Neuron (in vitro differentiated cells): ENCODE data around the gene MATCAP1.
A peak's percentile ranks its signal among the peaks of the same experiment; 100 is the strongest.

ENCODE experiments used
- H2AFZ ChIP-seq: one replicate; pipeline ENCODE4 v1.6.1; 2013; ENCODE audit warnings: low read depth, mild to moderate bottlenecking, inconsistent platforms, low read length, moderate library complexity
- H3K27me3 ChIP-seq: one replicate; pipeline ENCODE4 v1.6.1; 2013; ENCODE audit warnings: low read length; ENCODE audit not compliant: insufficient read depth
- H3K36me3 ChIP-seq: one replicate; pipeline ENCODE4 v1.6.1; 2013; ENCODE audit warnings: low read length; ENCODE audit not compliant: insufficient read depth
- H3K4me1 ChIP-seq: one replicate; pipeline ENCODE4 v1.6.1; 2013; ENCODE audit warnings: low read length; ENCODE audit not compliant: insufficient read depth
- H3K4me3 ChIP-seq: 2 replicates; pipeline ENCODE4 v1.5.1; 2013; ENCODE audit warnings: mild to moderate bottlenecking, low read length, moderate library complexity
- H3K9me3 ChIP-seq: one replicate; pipeline ENCODE4 v1.6.1; 2013; ENCODE audit warnings: low read length

The MATCAP1 gene

DNA sequence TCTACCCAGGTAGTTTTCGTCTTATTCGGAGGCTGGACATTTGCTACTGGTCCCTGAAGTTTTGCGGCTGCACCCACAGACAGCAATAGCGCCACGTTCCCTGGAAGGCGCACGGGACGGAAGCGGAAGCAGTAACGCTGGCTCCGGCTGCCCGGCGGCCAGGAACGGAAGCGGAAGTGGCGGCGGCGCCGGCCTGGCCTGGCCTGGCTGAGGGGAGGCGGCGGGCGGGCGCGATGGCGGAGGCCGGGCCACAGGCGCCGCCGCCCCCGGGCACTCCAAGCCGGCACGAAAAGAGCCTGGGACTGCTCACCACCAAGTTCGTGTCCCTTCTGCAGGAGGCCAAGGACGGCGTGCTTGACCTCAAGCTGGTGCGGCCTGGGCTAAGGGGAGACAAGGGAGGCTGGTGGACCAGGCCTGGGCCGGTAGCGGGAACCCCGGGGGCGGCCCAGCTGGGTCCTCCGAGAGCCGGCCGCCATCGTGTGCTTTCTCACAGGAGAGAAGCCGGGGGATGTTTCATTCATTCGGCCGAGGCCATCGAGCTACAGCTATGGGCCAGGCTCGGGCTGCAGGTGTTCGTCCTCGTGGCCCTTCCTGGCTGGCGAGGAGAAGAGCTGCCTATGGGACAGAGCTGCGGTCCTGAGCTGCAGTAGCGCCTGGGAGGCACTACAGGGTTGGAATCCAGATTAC lies 8.4 kb upstream of the MATCAP1 start, which contains the start of gene E2F4:
Gene E2F4 (plus strand): TSS at position 161 of the 687 bp plus-strand sequence. CDS start 73 bp downstream, at position 234.
- Histone ChIP-seq H3K27me3 (no peaks in the 10 kb centered on the region), H2AFZ (no peak within 1 kb of the TSS), H3K4me1 (peaks cover 18% of the 10 kb centered on the region), H3K9me3 (no peaks in the 10 kb centered on the region), H3K36me3 (peaks cover 36% of the 10 kb centered on the region), H3K4me3 (peak within 1 kb of the TSS; percentile 94)

DNA sequence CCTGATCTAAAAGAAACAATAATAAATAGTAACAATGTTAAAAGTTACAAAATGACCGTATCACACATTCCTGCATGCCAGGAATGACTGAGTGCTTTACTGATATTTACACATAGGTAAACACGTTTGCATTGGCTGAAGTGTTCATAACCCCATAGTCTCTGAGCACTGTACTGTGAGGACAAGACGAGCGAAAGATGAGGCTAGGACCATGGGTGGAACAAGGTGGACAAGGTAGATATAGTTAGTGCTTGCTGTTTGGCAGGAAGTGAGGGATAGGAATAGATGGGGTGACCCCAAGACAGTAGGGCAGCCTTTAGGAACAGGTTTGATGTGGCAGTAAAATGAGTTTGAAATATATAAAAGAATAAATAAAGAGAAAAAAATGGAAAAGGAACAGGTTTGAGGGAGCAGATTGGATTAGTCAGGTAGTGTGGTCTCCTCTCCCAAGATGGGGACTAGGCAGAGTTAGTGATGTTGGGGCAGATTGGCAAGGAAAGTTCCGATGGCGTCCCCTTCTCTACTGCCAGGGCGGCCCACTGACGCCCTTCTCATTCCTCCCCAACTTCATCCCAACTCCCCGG lies 7.7 kb upstream of the MATCAP1 start:
- Histone ChIP-seq H3K27me3 (no peaks in the 10 kb centered on the region), H3K4me1 (peaks cover 19% of the 10 kb centered on the region), H3K9me3 (no peaks in the 10 kb centered on the region), H3K36me3 (peaks cover 30% of the 10 kb centered on the region), H3K4me3 (peak overlapping the region; percentile 94), H2AFZ (no peak overlapping the region)

DNA sequence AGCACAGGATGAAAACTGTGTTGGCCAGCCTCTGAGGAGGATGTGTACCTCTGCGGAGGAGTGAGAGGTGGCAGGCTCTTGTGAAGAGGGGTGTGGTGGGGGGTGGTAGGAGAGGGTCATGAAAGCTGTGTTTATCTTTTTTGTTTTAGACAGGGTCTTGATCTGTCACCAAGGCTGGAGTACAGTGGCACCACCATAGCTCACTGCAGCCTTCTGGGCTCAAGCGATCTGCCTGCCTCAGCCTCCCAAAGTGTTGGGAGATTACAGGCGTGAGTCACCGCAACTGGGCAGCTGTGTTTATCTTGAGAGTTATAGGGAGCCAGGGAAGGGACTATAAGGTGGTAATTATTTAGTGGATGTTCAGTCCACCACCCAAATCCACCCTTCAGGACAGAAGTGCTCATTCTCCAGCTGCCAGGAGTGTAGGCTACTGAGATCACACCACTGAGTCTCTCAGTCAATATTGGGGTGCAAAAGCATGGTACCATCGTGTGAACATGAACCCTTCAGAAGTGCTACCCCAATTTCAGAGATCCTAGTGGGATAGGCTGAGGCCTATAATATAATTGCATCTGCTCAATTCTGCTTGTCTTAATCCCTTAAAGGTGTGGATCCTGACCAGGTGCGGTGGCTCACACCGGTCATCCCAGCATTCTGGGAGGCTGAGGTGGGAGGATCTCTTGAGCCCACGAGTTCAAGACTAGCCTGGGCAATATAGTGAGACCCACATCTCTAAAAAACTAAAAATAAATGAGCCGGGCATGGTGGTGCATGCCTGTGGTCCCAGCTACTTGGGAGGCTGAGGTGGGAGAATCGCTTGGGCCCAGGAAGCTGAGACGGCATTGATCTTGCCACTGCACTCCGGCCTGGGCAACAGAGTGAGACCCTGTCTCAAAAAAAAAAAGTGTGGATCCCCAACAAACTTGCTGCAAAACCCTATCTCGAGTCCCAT lies 7.0 kb upstream of the MATCAP1 start:
- H2AFZ ChIP-seq = no peak overlapping the region
- H3K36me3 ChIP-seq = peaks cover 22% of the 10 kb centered on the region
- no peak overlapping the region for H3K4me3 ChIP-seq
- no peaks in the 10 kb centered on the region for H3K9me3 ChIP-seq
- H3K4me1 ChIP-seq = peaks cover 19% of the 10 kb centered on the region
- no peaks in the 10 kb centered on the region for H3K27me3 ChIP-seq

DNA sequence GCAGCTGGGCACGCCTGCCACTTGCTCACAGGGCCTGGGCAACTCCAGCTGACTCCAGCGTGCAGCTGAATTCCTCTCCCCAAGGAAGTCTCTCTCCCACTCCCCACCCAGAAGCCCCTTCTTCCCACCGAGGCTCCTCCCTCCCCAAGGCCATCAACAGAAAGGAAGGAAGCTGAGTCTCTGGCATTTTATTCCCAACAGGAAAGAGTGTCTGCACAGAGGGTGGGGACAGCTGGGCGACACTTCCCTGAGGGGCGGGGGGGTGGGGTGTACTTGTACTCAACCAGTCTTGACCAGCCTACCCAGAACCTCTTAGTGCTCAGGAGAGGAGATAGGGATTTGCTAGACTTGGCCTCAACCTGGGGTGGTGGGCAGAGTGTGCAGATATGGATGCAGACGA lies 6.3 kb upstream of the MATCAP1 start, which contains the start of gene EXOC3L1:
Gene EXOC3L1 (minus strand): TSS at position 96 of the 400 bp plus-strand sequence. CDS start 460 bp downstream, outside the sequence.
- no peaks in the 10 kb centered on the region for H3K9me3 ChIP-seq
- H3K36me3 ChIP-seq = peaks cover 15% of the 10 kb centered on the region
- no peak within 1 kb of the TSS for H3K4me3 ChIP-seq
- H2AFZ ChIP-seq = no peak within 1 kb of the TSS
- H3K27me3 ChIP-seq = no peaks in the 10 kb centered on the region
- H3K4me1 ChIP-seq = peaks cover 22% of the 10 kb centered on the region

DNA sequence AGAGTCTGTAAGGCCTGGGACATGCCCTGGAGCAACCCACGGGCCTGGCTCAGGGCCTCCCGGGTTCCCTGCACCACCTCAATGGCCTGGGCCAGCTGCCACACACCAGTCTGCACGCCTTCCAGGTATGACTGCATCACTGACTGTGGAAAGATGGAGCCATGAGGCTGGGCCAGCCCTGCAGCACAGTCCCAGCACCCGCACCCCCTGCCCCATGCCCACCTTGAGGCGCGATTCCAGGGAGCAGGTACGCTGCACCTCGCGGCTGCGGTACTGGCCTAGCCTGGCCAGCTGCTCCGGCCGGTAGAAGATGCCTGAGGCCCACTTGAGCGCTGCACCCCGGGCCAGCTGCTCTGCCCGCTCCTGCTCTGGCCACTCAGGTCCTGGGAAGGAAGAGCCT lies 5.0 kb upstream of the MATCAP1 start:
- no peak overlapping the region for H3K4me3 ChIP-seq
- peaks cover 28% of the 10 kb centered on the region for H3K4me1 ChIP-seq
- H3K36me3 ChIP-seq = peaks cover 3% of the 10 kb centered on the region
- no peaks in the 10 kb centered on the region for H3K27me3 ChIP-seq
- H2AFZ ChIP-seq = no peak overlapping the region
- H3K9me3 ChIP-seq = no peaks in the 10 kb centered on the region

DNA sequence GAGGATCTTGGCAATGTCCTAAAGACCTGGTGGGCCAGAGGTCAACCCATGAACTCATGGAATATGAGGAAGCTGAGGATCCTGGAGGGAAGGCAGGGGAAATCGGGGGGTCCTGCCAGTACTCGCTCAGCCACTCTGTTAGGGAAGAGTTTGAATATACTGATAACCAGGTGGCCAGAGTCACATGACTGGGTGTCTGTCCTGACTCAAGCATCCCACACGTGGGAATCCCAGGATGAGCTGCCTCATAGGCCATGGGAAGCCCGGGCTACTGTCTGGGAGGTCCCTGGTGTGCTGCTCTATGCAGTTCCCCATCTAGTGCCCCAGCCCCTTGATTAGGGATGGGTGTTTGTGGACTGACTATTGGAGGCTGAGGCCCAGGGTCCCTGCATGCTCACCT lies 4.6 kb upstream of the MATCAP1 start:
- Histone ChIP-seq H2AFZ (no peak overlapping the region), H3K36me3 (no peaks in the 10 kb centered on the region), H3K4me3 (no peak overlapping the region), H3K27me3 (no peaks in the 10 kb centered on the region), H3K9me3 (no peaks in the 10 kb centered on the region), H3K4me1 (peaks cover 24% of the 10 kb centered on the region)

DNA sequence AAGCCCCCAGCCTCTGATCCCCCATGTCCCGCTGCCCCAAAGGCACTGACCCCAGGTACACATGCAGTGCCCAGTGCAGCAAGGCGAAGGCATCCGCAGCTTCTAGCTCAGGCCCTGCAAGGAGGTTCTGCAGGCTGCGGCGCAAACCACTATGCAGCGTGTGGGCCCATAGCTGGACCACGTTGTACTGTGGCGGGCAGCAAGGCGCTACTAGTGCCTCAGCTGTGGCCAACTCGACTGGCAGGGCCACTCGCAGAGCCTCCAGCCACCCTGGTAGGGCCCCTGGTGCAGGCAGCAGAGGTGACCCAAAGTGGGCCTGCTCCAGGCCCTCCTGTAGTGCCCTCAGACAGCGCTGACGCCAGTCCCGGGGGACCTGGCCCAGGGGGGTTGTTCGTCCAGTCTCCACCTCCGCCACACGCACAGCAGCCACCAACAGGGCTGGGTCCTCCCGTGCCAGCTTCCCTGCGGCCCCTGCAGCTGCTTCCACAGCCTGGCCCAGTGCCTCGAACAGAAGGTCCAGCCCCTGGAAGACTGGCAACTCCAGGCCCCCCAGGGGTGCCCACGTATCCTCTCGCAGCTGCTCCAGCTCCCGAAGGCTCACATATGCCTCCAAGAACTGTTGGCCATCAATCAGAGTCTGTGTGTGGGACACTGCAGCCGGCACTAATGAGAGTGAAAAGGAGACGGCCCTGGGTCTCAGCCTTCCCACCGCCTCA lies 3.6 kb upstream of the MATCAP1 start:
- no peak overlapping the region for H2AFZ ChIP-seq
- no peaks in the 10 kb centered on the region for H3K9me3 ChIP-seq
- no peak overlapping the region for H3K4me3 ChIP-seq
- no peaks in the 10 kb centered on the region for H3K27me3 ChIP-seq
- peaks cover 25% of the 10 kb centered on the region for H3K4me1 ChIP-seq
- H3K36me3 ChIP-seq = no peaks in the 10 kb centered on the region

DNA sequence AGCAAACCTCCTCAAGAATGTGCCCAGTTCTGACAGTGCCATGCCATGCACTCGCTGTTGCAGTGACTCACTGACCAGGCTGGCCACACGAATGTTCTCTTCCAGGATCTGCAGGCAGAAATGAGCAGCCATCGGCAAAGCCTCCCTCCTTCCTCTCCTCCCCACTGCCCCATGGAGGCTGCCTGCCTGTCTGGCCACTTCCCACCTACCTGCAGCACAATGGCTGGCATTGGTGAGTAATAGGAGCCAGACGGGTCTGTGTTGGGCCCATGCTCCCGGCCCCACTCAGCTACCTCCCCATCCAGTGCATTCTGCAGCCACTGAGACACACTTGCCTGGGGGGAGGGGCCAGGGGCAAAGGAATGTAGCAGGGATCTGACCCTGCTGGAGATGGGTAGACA lies 2.8 kb upstream of the MATCAP1 start:
- H2AFZ ChIP-seq = no peak overlapping the region
- H3K4me3 ChIP-seq = no peak overlapping the region
- no peaks in the 10 kb centered on the region for H3K36me3 ChIP-seq
- H3K27me3 ChIP-seq = no peaks in the 10 kb centered on the region
- no peaks in the 10 kb centered on the region for H3K9me3 ChIP-seq
- H3K4me1 ChIP-seq = peaks cover 25% of the 10 kb centered on the region

DNA sequence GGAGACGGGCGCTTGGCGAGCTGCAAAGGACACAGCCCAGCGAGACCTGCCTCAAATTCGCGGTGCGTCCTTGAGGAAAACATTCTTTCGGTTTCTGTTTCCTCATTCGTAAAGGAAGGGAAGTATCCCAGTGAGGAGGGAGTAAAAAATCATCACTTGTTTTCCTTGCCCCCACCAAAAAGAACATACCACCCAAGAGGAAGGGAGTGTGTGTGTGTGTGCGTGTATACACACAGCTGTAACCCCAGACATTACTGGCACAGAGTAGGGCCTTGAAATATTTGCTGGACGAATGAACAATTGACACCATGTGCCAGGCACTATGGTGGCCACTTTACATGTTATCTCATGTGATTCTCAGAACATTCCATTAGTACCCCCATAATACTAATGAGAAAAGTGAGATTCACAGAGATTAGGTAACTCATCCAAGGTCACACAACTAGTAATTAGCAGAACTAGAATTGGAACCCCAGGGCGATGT lies 1.9 kb upstream of the MATCAP1 start:
- Histone ChIP-seq H2AFZ (no peak overlapping the region), H3K4me1 (peaks cover 23% of the 10 kb centered on the region), H3K27me3 (no peaks in the 10 kb centered on the region), H3K36me3 (no peaks in the 10 kb centered on the region), H3K9me3 (no peaks in the 10 kb centered on the region), H3K4me3 (no peak overlapping the region)

DNA sequence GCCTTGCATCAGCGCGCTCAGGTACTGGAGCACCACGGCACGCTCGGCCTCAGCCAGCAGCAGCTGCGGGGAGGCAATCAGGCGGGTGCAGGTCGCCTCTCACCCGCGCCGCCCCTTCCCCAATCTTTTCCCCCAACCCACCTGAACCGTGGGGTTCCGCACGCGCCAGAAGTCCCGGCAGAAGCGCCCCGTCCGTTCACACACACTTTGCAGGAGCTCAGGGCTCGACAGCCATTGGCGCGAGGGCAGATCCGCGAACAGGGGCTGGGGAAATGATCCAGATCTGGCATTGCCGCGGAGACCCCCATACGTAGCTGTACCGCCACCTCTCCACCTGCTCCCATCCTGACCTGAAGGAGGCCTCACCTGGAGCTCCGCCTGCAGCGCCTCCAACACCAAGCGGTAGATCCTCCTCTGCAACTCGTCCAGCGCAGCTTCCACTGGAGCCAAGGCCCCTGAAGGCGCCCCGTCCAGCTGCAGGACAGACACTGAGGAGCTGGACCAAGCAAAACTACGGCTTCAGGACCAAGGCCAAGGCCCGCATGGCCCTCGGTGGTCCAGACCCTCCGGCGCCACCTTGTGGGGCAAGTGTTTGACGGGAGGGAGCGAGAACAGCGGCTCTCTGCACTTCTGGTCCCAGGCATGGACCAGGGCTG lies 1.4 kb upstream of the MATCAP1 start:
- Histone ChIP-seq H3K4me3 (peak overlapping the region; percentile 59), H2AFZ (no peak overlapping the region), H3K4me1 (peaks cover 23% of the 10 kb centered on the region), H3K36me3 (peaks cover under 1% of the 10 kb centered on the region), H3K9me3 (no peaks in the 10 kb centered on the region), H3K27me3 (no peaks in the 10 kb centered on the region)

DNA sequence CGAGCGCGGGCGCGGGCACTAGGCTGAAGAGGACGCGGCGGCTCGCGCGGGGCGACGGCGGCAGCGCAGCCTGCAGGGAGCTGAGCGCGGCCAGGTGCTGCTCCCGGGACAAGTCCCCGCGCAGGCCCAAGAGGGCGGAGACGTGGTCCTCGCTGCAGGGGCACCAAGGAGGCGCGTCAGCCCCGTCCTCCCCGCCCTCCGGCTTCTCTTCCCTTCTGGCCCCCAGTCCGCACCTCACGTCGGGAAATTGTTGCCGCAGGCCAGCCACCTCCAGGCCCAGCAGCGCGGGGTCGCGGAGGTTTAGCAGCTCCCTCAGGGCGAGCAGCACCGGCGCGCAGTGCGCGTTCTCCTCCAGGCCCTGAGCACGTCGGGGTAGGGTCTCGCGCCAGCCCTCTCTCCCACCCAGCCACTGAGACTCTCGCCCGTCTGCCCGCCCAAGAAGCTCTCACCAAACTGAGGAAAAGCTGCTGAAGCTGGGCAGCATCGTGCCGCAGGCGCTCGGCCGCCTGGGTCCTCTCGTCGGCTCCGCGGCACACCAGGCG lies 761 bp upstream of the MATCAP1 start:
- H3K36me3 ChIP-seq = peaks cover 6% of the 10 kb centered on the region
- H2AFZ ChIP-seq = peak overlapping the region; percentile 91
- H3K4me1 ChIP-seq = peaks cover 23% of the 10 kb centered on the region
- no peaks in the 10 kb centered on the region for H3K27me3 ChIP-seq
- H3K9me3 ChIP-seq = no peaks in the 10 kb centered on the region
- peak overlapping the region; percentile 59 for H3K4me3 ChIP-seq

DNA sequence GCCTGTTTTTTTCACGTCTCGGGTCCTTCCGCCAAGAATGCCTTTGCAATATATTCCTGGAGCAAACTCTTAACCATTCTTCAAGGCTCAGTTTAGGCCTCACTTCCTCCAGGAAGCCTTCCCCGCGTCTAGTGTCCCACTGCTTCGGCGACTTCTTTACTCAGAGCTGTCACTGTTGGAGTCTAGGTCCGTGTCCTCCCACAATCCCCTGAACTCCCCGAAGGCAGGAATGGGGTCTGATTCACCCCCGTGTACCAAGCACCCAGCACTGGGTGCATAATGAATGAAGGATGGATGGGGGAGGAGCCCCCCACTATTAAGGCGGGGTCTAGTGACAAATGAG lies 508 bp downstream of the MATCAP1 start:
- H2AFZ ChIP-seq = peak overlapping the region; percentile 91
- H3K36me3 ChIP-seq = peaks cover 8% of the 10 kb centered on the region
- H3K9me3 ChIP-seq = no peaks in the 10 kb centered on the region
- no peaks in the 10 kb centered on the region for H3K27me3 ChIP-seq
- peak overlapping the region; percentile 59 for H3K4me3 ChIP-seq
- peaks cover 23% of the 10 kb centered on the region for H3K4me1 ChIP-seq
